Fibroblast of pulmonary artery (primary cell): ENCODE results near the gene CTAGE4.
"Not testable (repeated sequence)": the region's sequence is repeated elsewhere in the genome, so short reads cannot be mapped to it uniquely, and the experiment has no call there.

ENCODE experiments used
- DNase-seq: peaks from one replicate; pipeline ENCODE4 v3.0.0-alpha.2; 2010; ENCODE audit warnings: low read depth
- H3K4me3 ChIP-seq: replicated peaks from 2 replicates; pipeline ENCODE4 v1.5.1; 2011; ENCODE audit warnings: low read depth, mild to moderate bottlenecking, control low read depth, low read length, moderate library complexity

CTAGE4 gene

DNA sequence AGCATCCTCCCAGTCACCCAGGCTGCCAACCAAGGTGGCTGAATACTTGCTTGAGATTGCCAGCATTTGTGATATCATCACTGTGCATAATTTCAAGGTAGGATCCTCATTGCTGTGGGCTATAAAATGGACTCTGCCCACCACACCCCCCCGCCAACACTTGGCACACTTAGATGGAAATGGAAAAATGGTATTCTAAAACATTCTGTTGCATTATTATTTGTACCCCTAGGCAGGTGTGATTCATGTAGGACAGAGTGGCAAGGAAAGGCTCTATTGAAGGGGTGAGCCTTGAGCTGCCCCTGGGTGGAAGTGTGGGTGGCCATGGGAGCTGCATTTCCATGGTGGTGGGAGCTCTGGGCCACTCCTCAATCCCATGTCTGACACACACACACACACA, 35.3 kb downstream of the CTAGE4 start:
- DNase-seq, H3K4me3 ChIP-seq: not testable (repeated sequence)

- not testable (repeated sequence) for H3K4me3 ChIP-seq, DNase-seq
Measured at GRCh38 chr7:144219149-144219548, 35.9 kb downstream of the CTAGE4 start.

- H3K4me3 ChIP-seq, DNase-seq: not testable (repeated sequence)
Measured at GRCh38 chr7:144220531-144220930, 37.3 kb downstream of the CTAGE4 start.

GRCh38 chr7:144223675-144224074, 40.4 kb downstream of the CTAGE4 start:
- H3K4me3 ChIP-seq, result not testable (repeated sequence)

GRCh38 chr7:144226866-144227265, 43.6 kb downstream of the CTAGE4 start:
- DNase-seq, H3K4me3 ChIP-seq: not testable (repeated sequence)

More at GRCh38 chr7:144223675-144224074, 40.4 kb downstream of the CTAGE4 start:
- not testable (repeated sequence) for DNase-seq

DNA sequence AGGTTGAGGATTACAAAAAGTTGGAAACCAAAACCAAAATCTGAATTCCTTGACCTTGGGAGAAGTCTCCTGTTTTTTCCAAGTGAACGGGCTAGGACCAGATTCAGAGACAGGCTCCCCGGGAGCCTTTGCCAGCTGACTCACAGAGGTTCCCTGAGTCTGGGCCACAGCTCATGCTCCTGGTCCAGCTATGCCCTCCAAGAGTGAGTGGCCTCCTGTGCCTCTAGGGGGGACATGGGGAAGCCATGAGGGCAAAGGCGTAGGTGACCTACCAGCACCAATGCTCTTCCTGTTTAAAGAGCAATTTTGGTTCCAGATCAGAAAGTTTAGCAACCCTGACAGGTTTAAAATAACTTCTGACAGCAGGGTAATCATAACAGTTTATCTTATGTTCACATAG, 45.5 kb downstream of the CTAGE4 start:
- not testable (repeated sequence) for DNase-seq, H3K4me3 ChIP-seq

DNA sequence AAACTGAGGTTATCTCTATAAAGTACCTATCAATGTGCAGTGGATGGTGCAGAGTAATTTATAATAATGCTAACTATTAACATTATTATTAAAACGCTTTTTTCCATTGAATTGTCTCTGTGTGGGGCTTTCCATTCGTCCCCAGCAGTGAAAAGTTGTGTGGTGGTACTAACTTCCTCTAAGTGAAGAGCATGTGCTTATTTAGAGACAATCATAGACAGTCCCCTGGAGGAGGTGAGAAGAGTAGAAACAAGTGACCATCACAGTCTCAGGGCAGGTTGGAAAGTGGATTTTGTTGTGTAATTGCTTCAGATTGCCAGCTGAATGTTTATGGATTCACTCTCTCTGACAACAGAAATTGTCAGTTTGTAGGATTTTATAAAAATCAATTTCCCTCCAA, 47.8 kb downstream of the CTAGE4 start:
- H3K4me3 ChIP-seq, DNase-seq: not testable (repeated sequence)

- not testable (repeated sequence) for DNase-seq, H3K4me3 ChIP-seq
Measured at GRCh38 chr7:144233039-144233438, 49.8 kb downstream of the CTAGE4 start.
